ENCODE data around the gene KLHL17.
"Not testable (repeated sequence)": the region's sequence is repeated elsewhere in the genome, so short reads cannot be mapped to it uniquely, and the experiment has no call there.

DNA sequence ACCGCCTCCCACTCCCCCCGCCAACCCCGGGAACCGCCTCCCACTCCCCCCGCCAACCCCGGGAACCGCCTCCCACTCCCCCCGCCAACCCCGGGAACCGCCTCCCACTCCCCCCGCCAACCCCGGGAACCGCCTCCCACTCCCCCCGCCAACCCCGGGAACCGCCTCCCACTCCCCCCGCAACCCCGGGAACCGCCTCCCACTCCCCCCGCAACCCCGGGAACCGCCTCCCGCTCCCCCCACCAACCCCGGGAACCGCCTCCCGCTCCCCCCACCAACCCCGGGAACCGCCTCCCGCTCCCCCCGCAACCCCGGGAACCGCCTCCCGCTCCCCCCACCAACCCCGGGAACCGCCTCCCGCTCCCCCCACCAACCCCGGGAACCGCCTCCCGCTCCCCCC lies 16.4 kb downstream of the KLHL17 start:
- TF ChIP-seq, protein P1, sequence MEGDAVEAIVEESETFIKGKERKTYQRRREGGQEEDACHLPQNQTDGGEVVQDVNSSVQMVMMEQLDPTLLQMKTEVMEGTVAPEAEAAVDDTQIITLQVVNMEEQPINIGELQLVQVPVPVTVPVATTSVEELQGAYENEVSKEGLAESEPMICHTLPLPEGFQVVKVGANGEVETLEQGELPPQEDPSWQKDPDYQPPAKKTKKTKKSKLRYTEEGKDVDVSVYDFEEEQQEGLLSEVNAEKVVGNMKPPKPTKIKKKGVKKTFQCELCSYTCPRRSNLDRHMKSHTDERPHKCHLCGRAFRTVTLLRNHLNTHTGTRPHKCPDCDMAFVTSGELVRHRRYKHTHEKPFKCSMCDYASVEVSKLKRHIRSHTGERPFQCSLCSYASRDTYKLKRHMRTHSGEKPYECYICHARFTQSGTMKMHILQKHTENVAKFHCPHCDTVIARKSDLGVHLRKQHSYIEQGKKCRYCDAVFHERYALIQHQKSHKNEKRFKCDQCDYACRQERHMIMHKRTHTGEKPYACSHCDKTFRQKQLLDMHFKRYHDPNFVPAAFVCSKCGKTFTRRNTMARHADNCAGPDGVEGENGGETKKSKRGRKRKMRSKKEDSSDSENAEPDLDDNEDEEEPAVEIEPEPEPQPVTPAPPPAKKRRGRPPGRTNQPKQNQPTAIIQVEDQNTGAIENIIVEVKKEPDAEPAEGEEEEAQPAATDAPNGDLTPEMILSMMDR (IDR thresholded peaks at IDR 0.05): not testable (repeated sequence)
- not testable (repeated sequence) for TF ChIP-seq POLR2A (IDR thresholded peaks at IDR 0.05); POLR2AphosphoS5 (IDR thresholded peaks at IDR 0.05; ENCODE audit: insufficient read depth in 1 of 2, low read depth in 1 of 2)

All from vagina (tissue), 2 donors.